ENCODE results near the gene VAPA.

Gene VAPA

GRCh38 chr18:9914584-9915290 lies 921 bp downstream of the VAPA start:
- peaks cover 25% of the 10 kb centered on the region for H3K4me1 ChIP-seq (ENCODE audit: low read length)
- peak overlapping the region; percentile 75 for H3K4me2 ChIP-seq (ENCODE audit: low read length)
- H3K79me2 ChIP-seq (ENCODE audit: low read length): peaks cover 58% of the 10 kb centered on the region
- H3K4me3 ChIP-seq (ENCODE audit: low read length): peak overlapping the region; percentile 96
- peaks cover 48% of the 10 kb centered on the region for H4K20me1 ChIP-seq (ENCODE audit: insufficient read depth, low read length)
- H3K27me3 ChIP-seq (ENCODE audit: low read depth, low read length): no peaks in the 10 kb centered on the region
- no peak overlapping the region for H2AFZ ChIP-seq (ENCODE audit: low read depth, low read length)
- no peaks in the 10 kb centered on the region for H3K36me3 ChIP-seq (replicated peaks; ENCODE audit: low read depth, low read length)
- no peak for TF ChIP-seq EZH2phosphoT487 (IDR thresholded peaks at IDR 0.05; ENCODE audit: low read depth)
- TF ChIP-seq, protein P1, sequence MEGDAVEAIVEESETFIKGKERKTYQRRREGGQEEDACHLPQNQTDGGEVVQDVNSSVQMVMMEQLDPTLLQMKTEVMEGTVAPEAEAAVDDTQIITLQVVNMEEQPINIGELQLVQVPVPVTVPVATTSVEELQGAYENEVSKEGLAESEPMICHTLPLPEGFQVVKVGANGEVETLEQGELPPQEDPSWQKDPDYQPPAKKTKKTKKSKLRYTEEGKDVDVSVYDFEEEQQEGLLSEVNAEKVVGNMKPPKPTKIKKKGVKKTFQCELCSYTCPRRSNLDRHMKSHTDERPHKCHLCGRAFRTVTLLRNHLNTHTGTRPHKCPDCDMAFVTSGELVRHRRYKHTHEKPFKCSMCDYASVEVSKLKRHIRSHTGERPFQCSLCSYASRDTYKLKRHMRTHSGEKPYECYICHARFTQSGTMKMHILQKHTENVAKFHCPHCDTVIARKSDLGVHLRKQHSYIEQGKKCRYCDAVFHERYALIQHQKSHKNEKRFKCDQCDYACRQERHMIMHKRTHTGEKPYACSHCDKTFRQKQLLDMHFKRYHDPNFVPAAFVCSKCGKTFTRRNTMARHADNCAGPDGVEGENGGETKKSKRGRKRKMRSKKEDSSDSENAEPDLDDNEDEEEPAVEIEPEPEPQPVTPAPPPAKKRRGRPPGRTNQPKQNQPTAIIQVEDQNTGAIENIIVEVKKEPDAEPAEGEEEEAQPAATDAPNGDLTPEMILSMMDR (IDR thresholded peaks at IDR 0.05; ENCODE audit: low read depth, low read length): no peak
- H3K9ac ChIP-seq (ENCODE audit: low read length): peak overlapping the region; percentile 82
- H3K27ac ChIP-seq (ENCODE audit: low read length): peak overlapping the region; percentile 41
- H3K9me3 ChIP-seq (ENCODE audit: insufficient read depth, low read length): no peaks in the 10 kb centered on the region

- H2AFZ ChIP-seq (ENCODE audit: low read depth, low read length): no peak overlapping the region
- H3K27ac ChIP-seq (ENCODE audit: low read length): no peak overlapping the region
- TF ChIP-seq, protein P1 (IDR thresholded peaks at IDR 0.05; ENCODE audit: low read depth, low read length): no peak
- no peak for TF ChIP-seq EZH2phosphoT487 (IDR thresholded peaks at IDR 0.05; ENCODE audit: low read depth)
- peaks cover 56% of the 10 kb centered on the region for H4K20me1 ChIP-seq (ENCODE audit: insufficient read depth, low read length)
- peak overlapping the region; percentile 82 for H3K9ac ChIP-seq (ENCODE audit: low read length)
- H3K4me2 ChIP-seq (ENCODE audit: low read length): peak overlapping the region; percentile 75
- H3K36me3 ChIP-seq (replicated peaks; ENCODE audit: low read depth, low read length): no peaks in the 10 kb centered on the region
- H3K4me3 ChIP-seq (ENCODE audit: low read length): peak overlapping the region; percentile 96
- no peaks in the 10 kb centered on the region for H3K27me3 ChIP-seq (ENCODE audit: low read depth, low read length)
- no peaks in the 10 kb centered on the region for H3K9me3 ChIP-seq (ENCODE audit: insufficient read depth, low read length)
- peaks cover 65% of the 10 kb centered on the region for H3K79me2 ChIP-seq (ENCODE audit: low read length)
- H3K4me1 ChIP-seq (ENCODE audit: low read length): peaks cover 32% of the 10 kb centered on the region
Measured at GRCh38 chr18:9915291-9916076, 1.7 kb downstream of the VAPA start.

DNA sequence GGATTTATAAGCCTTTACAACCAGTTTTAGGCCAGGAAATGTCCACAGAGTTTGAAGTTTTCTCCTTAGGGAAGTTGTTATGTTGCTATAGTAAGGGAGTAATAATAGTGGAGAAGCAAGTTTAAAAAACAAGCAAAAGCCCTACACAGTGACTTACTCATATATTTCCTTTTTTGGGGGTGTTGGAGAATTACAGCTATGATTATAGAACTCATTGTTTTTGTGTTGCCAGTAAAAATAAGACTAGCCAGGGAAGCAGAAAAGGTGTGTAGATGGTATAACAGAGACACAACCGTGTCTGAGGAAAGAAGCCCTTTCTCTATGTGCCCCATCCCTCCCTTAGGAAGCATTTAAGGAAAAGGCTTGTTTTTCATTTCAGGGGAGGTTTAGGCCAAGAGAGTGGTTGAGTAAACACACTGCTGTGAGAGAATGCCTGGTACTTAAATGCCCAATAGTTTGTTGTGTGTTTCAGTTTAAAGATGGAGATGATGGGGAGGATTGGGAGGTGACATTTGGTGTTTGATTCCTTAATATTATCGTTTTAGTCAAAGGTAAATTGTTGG lies 2.3 kb downstream of the VAPA start:
- Histone ChIP-seq H3K4me1 (ENCODE audit: low read length) (peaks cover 39% of the 10 kb centered on the region), H3K4me3 (ENCODE audit: low read length) (peak overlapping the region; percentile 96), H3K27ac (ENCODE audit: low read length) (no peak overlapping the region), H3K9me3 (ENCODE audit: insufficient read depth, low read length) (no peaks in the 10 kb centered on the region), H3K27me3 (ENCODE audit: low read depth, low read length) (no peaks in the 10 kb centered on the region), H2AFZ (ENCODE audit: low read depth, low read length) (no peak overlapping the region), H3K36me3 (replicated peaks; ENCODE audit: low read depth, low read length) (no peaks in the 10 kb centered on the region), H3K79me2 (ENCODE audit: low read length) (peaks cover 72% of the 10 kb centered on the region), H3K9ac (ENCODE audit: low read length) (no peak overlapping the region; the same call in 1 of the 2 replicates), H4K20me1 (ENCODE audit: insufficient read depth, low read length) (peaks cover 63% of the 10 kb centered on the region), H3K4me2 (ENCODE audit: low read length) (peak overlapping the region; percentile 75)
- TF ChIP-seq, protein P1 (IDR thresholded peaks at IDR 0.05; ENCODE audit: low read depth, low read length): no peak
- no peak for TF ChIP-seq EZH2phosphoT487 (IDR thresholded peaks at IDR 0.05; ENCODE audit: low read depth)

DNA sequence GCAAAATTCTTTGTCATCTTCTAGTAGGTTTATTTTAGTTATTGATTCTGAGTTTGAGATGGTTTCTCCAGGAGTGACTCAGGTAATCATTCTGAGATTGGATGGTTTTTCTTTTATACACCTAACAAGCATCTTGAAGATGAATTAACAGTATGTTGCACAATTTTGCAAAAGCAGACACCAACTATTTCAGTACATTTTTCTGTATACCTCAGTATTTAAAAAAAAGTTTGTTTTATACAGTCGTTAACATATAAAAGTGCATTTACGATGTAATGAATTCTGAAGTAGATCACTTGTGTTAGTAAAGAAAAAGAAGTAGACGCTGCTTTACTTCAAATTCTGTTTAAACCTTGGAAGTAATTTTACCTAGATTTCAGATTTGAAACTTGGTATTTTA lies 3.0 kb downstream of the VAPA start:
- TF ChIP-seq, protein P1 (IDR thresholded peaks at IDR 0.05; ENCODE audit: low read depth, low read length): no peak
- TF ChIP-seq EZH2phosphoT487 (IDR thresholded peaks at IDR 0.05; ENCODE audit: low read depth): no peak
- Histone ChIP-seq H3K79me2 (ENCODE audit: low read length) (peaks cover 79% of the 10 kb centered on the region), H4K20me1 (ENCODE audit: insufficient read depth, low read length) (peaks cover 68% of the 10 kb centered on the region), H3K4me2 (ENCODE audit: low read length) (peak overlapping the region; percentile 75; the same call in 1 of the 2 replicates), H3K36me3 (replicated peaks; ENCODE audit: low read depth, low read length) (no peaks in the 10 kb centered on the region), H3K4me1 (ENCODE audit: low read length) (peaks cover 41% of the 10 kb centered on the region), H3K9ac (ENCODE audit: low read length) (no peak overlapping the region), H3K4me3 (ENCODE audit: low read length) (no peak overlapping the region), H3K27me3 (ENCODE audit: low read depth, low read length) (no peaks in the 10 kb centered on the region), H3K9me3 (ENCODE audit: insufficient read depth, low read length) (no peaks in the 10 kb centered on the region), H2AFZ (ENCODE audit: low read depth, low read length) (no peak overlapping the region), H3K27ac (ENCODE audit: low read length) (no peak overlapping the region)
